Neural progenitor cell (in vitro differentiated cells): ENCODE results near the gene TCF23.
A peak's percentile ranks its signal among the peaks of the same experiment; 100 is the strongest.

ENCODE experiments used
- CTCF ChIP-seq: fragments of 200-600 bp; sonication (generic); IDR thresholded peaks from 2 replicates; pipeline ENCODE4 v1.5.1; 2017; ENCODE audit warnings: antibody characterized with exemption, mild to moderate bottlenecking
- EZH2 ChIP-seq: fragments of 200-600 bp; sonication (generic); IDR thresholded peaks from 2 replicates; pipeline ENCODE4 v1.6.1; 2017; ENCODE audit warnings: antibody characterized with exemption, mild to moderate bottlenecking, moderate library complexity
- EZH2phosphoT487 ChIP-seq: fragments of 200-600 bp; sonication (generic); IDR thresholded peaks from 2 replicates; pipeline ENCODE4 v1.6.1; 2017; ENCODE audit warnings: antibody characterized with exemption

- TF ChIP-seq CTCF = peak; percentile 54
- TF ChIP-seq EZH2 = peak; percentile 35
- no peak for TF ChIP-seq EZH2phosphoT487
Measured at GRCh38 chr2:27133905-27134780, 14.7 kb upstream of the TCF23 start, which contains the start of gene PREB.
